Lower leg skin (tissue), 4 donors: ENCODE results near the gene TRMT13. TPM values are rescaled to one million over a fixed set of nuclear protein-coding genes. Genes with fewer than 3 reads are reported as not detected.

ENCODE experiments used
- DNase-seq, 2 donors: peaks; one replicate each; pipeline ENCODE4 v3.0.0-alpha.2; 2019; ENCODE audit warnings: low spot score in 2 of 2
- H3K4me3 ChIP-seq: fragments of 200-600 bp; sonication (generic); 2 replicates; pipeline ENCODE4 v1.5.1; 2017; ENCODE audit warnings: mild to moderate bottlenecking, low read depth; ENCODE audit not compliant: poor library complexity, severe bottlenecking
- CTCF ChIP-seq, 3 donors: fragments of 450-650 bp; IDR thresholded peaks; one replicate each; pipeline ENCODE4 v1.5.1; 2016; ENCODE audit warnings: antibody characterized with exemption in 3 of 3, mild to moderate bottlenecking in 3 of 3, moderate library complexity in 2 of 3
- POLR2A ChIP-seq, 2 donors: fragments of 450-650 bp; IDR thresholded peaks; one replicate each; pipeline ENCODE4 v1.6.1; 2016 to 2017; ENCODE audit warnings: antibody characterized with exemption in 2 of 2, mild to moderate bottlenecking in 1 of 2, moderate library complexity in 1 of 2
- WGBS, 2 donors: methylation state at CpG; one replicate each; pipeline ENCODE4 v1.1.5; 2018; 5-methylcytosine and 5-hydroxymethylcytosine counted together
- intact Hi-C: fragments of 100-400 bp; cut with DNase I; formaldehyde crosslinking; loops from one replicate; pipeline ENCODE4 v1.15.0; 2023; ENCODE audit warnings: low total_unique reads
- total RNA-seq, 4 donors: library from RNA; depleted of rRNA; stranded (reverse); fragments of >200 nt; gene quantifications; one replicate each; pipeline ENCODE4 v1.1.0, GENCODE V29; 2016

The TRMT13 gene
- total RNA-seq, 4 donors from 2014 or later = 10.3 to 43.5 (median 13.4) TPM

GRCh38 chr1:100145116-100145515, 12.2 kb downstream of the TRMT13 start:
- intact Hi-C loops = no loop called here
- 91 to 97% methylated on average over 3 of the region's 3 CpGs for WGBS, 2 donors
- no peak for DNase-seq
- no peak for TF ChIP-seq POLR2A (IDR thresholded peaks at IDR 0.05)
- no peak for TF ChIP-seq CTCF (IDR thresholded peaks at IDR 0.05)
- no peak overlapping the region for H3K4me3 ChIP-seq

- TF ChIP-seq POLR2A (IDR thresholded peaks at IDR 0.05) (no peak), CTCF (IDR thresholded peaks at IDR 0.05) (no peak)
- intact Hi-C loops = no loop called here
- DNase-seq = no peak
- WGBS, 2 donors = 92 to 98% methylated on average over 1 of the region's 1 CpG
- no peak overlapping the region for H3K4me3 ChIP-seq
These were observed 14.0 kb downstream of the TRMT13 start for GRCh38 chr1:100146958-100147357.

- whole genome bisulfite sequencing, 2 donors = 85 to 87% methylated on average over 4 of the region's 4 CpGs
- intact Hi-C loops = no loop called here
- DNase-seq = no peak
- TF ChIP-seq CTCF (IDR thresholded peaks at IDR 0.05) (no peak), POLR2A (IDR thresholded peaks at IDR 0.05) (no peak)
- no peak overlapping the region for H3K4me3 ChIP-seq
These were observed 14.9 kb downstream of the TRMT13 start for GRCh38 chr1:100147875-100148274.

GRCh38 chr1:100151679-100152078, 18.7 kb downstream of the TRMT13 start:
- TF ChIP-seq CTCF (IDR thresholded peaks at IDR 0.05) (no peak), POLR2A (IDR thresholded peaks at IDR 0.05) (no peak)
- WGBS, 2 donors = 57 to 71% methylated on average over 2 of the region's 2 CpGs
- DNase-seq = no peak
- intact Hi-C loops = loop anchor here (10.0 kb wide), 1 partner anchor 927 kb away; no protein-coding TSS in a partner anchor
- no peak overlapping the region for H3K4me3 ChIP-seq

GRCh38 chr1:100152271-100152670, 19.3 kb downstream of the TRMT13 start:
- 74 to 86% methylated on average over 4 of the region's 4 CpGs for WGBS, 2 donors
- no peak overlapping the region for H3K4me3 ChIP-seq
- no peak for TF ChIP-seq POLR2A (IDR thresholded peaks at IDR 0.05)
- TF ChIP-seq CTCF (IDR thresholded peaks at IDR 0.05) = no peak
- intact Hi-C loops = loop anchor here (10.0 kb wide), 1 partner anchor 927 kb away; no protein-coding TSS in a partner anchor
- DNase-seq = no peak

GRCh38 chr1:100162881-100163280, 29.9 kb downstream of the TRMT13 start:
- intact Hi-C loops = no loop called here
- no peak for DNase-seq
- TF ChIP-seq CTCF (IDR thresholded peaks at IDR 0.05) (no peak), POLR2A (IDR thresholded peaks at IDR 0.05) (no peak)
- no peak overlapping the region for H3K4me3 ChIP-seq
